ENCODE results near the gene DBF4B.

Gene DBF4B

DNA sequence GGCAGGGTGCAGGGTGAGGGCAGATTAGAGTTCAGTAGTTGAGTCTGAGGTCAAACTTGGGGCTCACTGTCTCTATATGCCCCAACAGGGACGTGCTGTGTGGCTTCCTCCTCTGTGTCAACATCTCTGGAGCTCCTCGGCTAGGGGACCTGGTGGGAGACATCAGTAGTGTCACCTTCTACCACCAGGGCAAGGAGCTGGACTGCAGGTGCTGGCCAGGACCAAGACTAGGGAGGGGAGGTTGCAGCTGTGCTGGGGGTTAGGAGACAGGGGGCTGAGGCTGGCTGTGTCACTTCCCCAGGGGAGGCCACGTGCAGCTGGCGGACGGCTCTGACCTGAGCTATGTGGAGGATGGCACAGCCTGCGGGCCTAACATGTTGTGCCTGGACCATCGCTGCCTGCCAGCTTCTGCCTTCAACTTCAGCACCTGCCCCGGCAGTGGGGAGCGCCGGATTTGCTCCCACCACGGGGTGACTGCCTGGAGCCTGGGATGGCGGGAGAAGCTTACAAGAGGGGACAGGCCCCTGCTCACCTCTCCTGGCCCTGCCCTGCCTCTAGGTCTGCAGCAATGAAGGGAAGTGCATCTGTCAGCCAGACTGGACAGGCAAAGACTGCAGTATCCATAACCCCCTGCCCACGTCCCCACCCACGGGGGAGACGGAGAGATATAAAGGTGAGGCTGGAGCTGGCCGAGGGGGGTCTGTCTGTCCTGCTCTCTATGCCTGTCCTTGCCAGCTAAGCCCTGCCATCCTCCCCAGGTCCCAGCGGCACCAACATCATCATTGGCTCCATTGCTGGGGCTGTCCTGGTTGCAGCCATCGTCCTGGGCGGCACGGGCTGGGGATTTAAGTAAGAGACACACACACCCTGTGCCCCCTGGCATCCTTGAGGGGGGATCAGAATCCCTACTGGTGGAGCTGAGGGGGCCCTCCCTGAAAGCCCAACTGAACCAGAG is 69.2 kb downstream of the DBF4B start:
- no peak for DNase-seq (ENCODE audit: low read depth in 2 of 2)

DNA sequence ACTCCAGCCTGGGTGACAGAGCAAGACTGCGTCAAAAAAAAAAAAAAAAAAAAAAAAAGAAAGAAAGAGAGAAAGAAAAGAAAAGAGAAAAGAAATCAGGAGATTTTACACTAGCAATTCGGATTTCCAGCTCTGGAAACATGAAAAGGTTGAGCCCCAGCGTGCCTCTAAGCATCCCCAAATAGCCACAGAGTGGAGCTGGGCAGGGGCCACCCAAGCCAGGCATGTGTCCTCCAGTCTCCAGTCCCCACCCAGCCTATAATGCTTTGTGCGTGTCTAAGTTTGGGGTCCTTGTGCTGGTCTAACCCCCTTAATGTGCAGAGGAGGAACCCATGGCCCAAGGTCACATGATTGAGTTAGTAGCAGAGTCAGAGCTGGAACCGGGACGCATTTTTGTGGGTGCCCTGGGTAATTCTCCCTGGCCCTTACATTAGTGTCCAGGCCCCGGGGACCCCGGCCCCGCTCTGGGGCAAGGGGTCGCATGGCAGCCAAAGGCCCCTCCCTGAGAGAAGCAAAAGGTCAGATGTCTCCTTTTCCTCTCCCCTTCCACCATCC is 70.3 kb downstream of the DBF4B start:
- no peak for DNase-seq (ENCODE audit: low read depth in 2 of 2)

DNA sequence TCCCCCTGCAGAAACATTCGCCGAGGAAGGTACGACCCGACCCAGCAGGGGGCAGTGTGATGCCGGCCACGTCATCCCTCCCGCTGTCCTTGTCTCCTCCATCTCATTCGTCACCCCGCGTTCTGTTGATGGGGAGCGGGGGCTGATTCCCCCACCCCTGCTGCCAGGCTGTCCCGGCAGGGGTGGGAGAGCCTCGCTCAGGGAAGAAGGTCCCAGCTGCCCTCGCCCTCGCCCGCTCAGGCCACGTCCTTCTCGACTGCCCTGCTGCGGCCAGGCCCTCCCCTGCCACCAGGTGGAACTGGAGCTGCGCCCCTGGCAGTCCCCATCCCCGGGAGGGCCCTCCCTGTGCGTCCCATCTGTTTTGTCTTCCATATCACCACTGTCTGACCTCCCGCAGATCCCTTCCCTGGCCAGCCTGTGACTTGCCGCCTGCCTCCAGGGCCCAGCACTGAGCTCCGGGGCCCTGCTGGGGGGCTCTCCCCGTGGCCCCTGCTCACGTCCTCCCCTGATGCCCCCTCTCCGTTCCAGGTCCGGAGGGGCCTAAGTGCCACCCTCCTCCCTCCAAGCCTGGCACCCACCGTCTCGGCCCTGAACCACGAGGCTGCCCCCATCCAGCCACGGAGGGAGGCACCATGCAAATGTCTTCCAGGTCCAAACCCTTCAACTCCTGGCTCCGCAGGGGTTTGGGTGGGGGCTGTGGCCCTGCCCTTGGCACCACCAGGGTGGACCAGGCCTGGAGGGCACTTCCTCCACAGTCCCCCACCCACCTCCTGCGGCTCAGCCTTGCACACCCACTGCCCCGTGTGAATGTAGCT is 71.0 kb downstream of the DBF4B start:
- peak; percentile 60 to 71 for DNase-seq (ENCODE audit: low read depth in 2 of 2)

DNA sequence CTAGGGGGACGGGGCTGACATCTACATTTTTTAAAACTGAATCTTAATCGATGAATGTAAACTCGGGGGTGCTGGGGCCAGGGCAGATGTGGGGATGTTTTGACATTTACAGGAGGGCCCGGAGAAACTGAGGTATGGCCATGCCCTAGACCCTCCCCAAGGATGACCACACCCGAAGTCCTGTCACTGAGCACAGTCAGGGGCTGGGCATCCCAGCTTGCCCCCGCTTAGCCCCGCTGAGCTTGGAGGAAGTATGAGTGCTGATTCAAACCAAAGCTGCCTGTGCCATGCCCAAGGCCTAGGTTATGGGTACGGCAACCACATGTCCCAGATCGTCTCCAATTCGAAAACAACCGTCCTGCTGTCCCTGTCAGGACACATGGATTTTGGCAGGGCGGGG is 71.7 kb downstream of the DBF4B start:
- no peak for DNase-seq (ENCODE audit: low read depth in 2 of 2)

DNA sequence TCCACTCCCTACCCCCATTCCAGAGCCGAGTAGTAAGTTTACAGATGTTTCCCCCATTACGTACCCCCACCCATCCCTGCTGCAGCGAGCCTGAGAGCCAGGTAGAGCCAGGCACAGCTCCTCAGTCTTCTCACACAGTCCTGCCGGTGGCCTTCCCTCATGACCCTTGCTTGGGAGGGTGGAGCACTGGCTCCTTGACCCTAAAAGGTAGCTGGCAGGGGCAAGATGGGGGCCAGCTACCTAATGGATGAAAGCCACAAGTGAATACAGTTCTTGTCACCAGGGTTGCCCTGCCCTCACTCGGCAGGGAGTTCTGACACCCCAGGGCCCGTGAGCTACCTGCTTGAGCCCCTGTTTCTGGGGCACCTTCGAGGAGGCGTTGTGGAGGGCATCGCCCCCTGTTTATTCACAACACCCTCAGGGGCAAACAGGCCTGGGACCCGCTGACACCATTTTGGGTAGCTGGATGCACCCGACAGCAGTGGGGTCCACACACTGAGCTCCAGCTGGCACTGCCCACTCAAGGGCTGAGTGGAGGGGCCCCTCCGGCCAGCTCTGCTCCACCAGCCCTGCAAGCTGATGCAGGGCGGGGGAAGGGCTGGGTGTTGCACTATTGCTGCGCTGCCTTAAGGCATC is 72.5 kb downstream of the DBF4B start:
- no peak for DNase-seq (ENCODE audit: low read depth in 2 of 2)

DNA sequence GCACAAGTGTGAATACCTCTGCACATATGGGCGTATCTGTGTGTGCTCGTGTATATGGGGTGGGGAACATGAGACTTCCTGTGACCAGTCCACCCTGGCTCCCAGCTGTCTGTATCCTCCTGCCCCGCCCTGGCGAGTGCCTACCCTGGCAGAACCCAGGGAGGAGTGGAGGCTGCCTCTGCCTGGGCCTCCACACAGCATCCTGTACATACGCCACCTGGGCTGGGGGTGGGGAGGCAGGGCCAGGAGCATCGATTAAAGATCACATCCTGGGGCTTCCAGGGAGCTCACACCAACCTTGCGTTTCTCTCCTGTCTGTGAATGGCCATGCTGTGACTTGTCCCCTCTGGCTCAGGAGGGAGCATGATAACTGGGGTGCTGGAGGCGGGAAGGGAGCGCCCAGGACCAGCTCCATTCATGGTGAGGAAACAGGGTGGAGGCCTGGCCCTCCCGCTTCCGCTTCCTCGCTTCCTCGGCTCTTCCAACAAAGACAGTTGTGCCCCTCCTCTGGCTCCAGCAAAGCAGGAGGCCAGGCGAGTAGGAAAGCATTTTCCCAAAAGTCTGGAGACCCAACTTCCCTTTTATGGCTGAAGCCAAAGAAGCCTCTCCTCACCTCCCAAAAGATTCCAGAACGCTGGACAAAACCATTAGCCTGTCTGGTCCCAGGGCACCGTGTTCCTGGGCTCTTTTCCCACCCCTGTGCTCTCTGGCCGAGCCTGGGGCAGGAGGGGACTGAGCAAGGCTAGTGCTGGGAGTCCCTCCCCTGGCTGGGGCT is 73.3 kb downstream of the DBF4B start:
- no peak for DNase-seq (ENCODE audit: low read depth in 2 of 2)

- DNase-seq (ENCODE audit: low read depth in 2 of 2): no peak
Measured at GRCh38 chr17:44782326-44782850, 73.9 kb downstream of the DBF4B start.

- DNase-seq (ENCODE audit: low read depth in 2 of 2): no peak
Measured at GRCh38 chr17:44785921-44786320, 77.5 kb downstream of the DBF4B start.

GRCh38 chr17:44786551-44787081 is 78.2 kb downstream of the DBF4B start:
- no peak for DNase-seq (ENCODE audit: low read depth in 2 of 2)

DNA sequence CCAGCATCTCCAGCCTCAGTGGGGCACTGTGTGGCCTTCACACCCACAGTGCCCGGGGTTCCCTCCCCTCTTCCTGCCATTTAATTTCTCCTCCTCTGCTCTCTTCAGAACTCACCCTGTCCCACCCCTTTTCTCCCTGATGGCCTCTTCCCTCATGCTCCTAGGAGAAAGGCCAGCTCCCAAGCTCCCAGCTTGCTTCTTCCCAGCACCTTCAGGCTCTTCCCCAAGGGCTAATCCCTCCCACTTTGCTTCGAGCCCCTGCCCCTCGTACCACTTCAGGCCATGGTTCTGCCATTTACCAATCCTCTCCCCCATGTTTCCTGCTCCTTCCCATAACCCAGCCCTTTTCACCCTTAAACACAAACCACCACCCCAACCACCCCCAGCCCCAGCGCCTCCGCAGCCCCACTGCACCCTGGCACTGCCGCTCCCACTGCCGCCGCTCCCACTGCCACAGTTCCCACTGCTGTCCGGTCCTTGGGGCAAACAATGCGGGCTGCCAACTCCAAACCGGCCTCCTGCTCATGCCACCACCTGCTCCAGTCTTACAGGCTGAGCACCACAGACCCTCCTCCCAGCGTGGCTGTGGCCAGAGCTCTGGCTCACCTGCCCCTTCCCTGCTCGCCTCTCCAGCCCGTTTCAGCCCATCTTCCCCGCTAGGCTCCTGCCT is 78.9 kb downstream of the DBF4B start:
- DNase-seq (ENCODE audit: low read depth in 2 of 2): no peak

DNA sequence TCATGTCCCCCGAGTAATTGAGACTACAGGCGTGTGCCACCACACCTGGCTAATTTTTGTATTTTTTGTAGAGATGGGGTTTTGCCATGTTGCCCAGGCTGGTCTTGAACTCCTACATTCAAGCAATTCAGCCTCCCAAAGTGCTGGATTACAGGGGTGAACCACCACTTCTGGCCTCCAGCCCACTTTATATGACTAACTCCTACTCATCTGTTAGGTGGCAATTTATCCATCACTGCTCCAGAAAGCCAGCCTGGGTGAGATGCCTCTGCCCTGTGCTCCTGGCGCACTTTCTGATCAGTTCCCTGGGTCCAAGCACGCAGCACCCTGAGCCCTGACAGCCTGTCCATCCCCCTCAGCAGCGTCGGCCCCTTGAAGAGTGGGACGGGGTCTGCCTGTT is 79.7 kb downstream of the DBF4B start:
- DNase-seq (ENCODE audit: low read depth in 2 of 2): no peak

GRCh38 chr17:44792276-44792675 is 83.8 kb downstream of the DBF4B start:
- no peak for DNase-seq (ENCODE audit: low read depth in 2 of 2)

DNA sequence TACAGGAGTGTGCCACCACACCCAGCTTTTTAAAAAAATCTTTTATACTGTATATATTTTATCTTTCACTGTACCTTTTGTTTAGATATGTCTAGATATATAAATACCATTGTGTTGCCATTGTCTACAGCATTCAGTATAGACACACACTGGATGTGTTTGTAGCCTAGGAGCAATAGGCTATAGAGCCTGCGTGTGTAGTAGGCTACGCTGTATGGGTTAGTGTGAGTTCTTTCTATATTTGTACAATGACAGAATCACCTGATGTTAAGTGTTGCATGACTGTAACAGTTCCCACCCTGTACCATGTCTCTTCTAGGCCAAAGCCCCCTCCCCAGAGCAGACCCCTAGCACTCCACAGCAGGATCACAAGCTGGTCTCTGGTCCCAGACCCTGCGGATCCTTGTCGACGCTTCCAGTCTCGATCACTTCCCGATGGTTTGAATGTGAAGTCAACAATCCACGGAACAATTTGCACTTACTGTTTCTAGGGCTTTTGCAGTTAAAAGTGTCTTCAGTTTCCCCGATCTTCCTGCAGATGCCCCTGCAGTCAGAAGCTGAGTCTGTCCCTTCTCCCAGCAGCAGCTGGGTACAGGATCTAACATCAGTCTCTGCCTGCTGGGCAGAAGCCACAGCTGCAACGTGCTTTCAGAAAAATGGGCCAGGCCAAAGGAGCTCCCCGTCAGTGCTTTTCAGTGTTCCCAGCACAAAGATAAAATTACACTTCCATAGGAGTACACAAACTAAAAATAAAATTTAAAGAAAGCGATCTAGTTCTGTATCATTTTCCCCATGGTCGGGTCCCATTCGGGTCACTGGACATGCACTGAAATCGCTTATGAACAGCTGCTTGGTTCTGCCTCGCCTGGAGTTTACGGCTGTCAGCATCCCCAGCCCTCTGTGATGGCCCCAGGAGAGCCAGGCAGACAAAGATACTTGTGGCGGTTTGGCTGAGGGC is 85.7 kb downstream of the DBF4B start:
- DNase-seq (ENCODE audit: low read depth in 2 of 2): no peak

- DNase-seq (ENCODE audit: low read depth in 2 of 2): no peak
Measured at GRCh38 chr17:44794851-44795413, 86.5 kb downstream of the DBF4B start.

DNA sequence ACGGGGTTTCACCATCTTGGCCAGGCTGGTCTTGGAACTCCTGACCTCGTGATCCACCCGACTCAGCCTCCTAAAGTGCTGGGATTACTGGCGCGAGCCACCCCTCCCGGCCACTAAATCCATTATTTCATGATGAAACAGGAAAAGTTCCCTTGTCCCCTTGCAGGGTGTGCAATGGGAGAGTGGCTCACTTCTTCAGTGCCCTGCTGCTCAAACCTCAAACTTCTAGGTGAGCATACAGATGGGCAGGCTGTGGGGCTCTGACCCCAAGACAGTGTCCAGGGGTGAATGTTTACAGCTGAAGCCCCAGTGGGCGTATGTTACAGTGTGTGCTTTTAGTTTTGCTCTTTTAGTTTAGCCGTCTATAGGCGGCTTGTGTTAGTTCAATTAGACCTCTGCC is 87.0 kb downstream of the DBF4B start:
- DNase-seq (ENCODE audit: low read depth in 2 of 2): no peak

GRCh38 chr17:44795928-44796327 is 87.5 kb downstream of the DBF4B start:
- no peak for DNase-seq (ENCODE audit: low read depth in 2 of 2)

DNA sequence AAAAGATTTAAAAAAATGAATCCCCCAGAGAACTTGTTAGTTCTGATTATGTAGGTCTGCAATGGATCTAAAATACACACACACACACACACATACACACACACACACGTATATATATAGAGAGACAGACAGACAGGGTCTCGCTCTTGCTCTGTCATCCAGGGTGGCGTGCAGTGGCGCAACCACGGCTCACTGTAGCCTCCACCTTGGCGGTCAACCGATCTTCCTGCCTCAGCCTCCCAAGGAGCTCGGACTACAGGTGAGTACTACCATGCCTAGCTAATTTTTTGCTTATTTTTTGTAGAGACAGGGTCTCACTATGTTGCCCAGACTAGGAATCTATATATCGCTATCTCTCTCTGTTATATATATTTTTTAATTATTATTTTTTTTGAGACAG is 88.3 kb downstream of the DBF4B start:
- DNase-seq (ENCODE audit: low read depth in 2 of 2): no peak

DNA sequence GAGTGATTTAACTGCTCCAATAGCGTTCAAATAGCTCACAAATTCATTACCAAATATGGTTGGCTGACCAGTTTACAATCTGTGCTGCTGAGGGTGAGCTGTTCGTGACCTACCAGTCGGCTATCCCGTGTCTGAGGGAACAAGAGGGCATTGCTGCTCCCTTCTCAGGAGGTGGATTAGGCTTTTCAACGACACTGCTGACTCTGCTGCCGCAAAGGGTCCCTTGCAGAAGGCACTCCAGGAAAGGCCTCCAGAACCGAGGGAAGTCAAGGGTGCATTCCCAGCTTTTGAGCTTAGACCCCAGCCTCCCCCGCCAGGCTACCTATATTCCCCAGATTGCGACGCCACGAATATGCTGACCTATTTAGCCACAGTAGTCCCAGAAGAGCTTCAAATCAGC is 89.3 kb downstream of the DBF4B start:
- no peak for DNase-seq (ENCODE audit: low read depth in 2 of 2)

- no peak for DNase-seq (ENCODE audit: low read depth in 2 of 2)
Measured at GRCh38 chr17:44798356-44798755, 89.9 kb downstream of the DBF4B start.
